Middle frontal gyrus (tissue), 1 donor: ENCODE data around the gene SPATS2.

ENCODE experiments used
- DNase-seq: peaks from one replicate; pipeline ENCODE4 v3.0.0-alpha.2; 2015; ENCODE audit warnings: low spot score; ENCODE audit errors: extremely low spot score

Gene SPATS2

GRCh38 chr12:49553512-49554088 lies 186.3 kb downstream of the SPATS2 start:
- no peak for DNase-seq

- DNase-seq = no peak
These were observed 187.0 kb downstream of the SPATS2 start for GRCh38 chr12:49554266-49554665.

- no peak for DNase-seq
These were observed 188.5 kb downstream of the SPATS2 start for GRCh38 chr12:49555631-49556390.

GRCh38 chr12:49556391-49557186 lies 189.3 kb downstream of the SPATS2 start:
- DNase-seq = no peak

GRCh38 chr12:49557187-49557916 lies 190.1 kb downstream of the SPATS2 start:
- no peak for DNase-seq

GRCh38 chr12:49557917-49558215 lies 190.6 kb downstream of the SPATS2 start:
- DNase-seq = no peak

GRCh38 chr12:49558526-49558925 lies 191.3 kb downstream of the SPATS2 start:
- DNase-seq = no peak

GRCh38 chr12:49559011-49559675 lies 191.9 kb downstream of the SPATS2 start:
- DNase-seq = no peak

GRCh38 chr12:49560695-49561094 lies 193.4 kb downstream of the SPATS2 start:
- DNase-seq = no peak

- no peak for DNase-seq
These were observed 195.0 kb downstream of the SPATS2 start for GRCh38 chr12:49562233-49562632.

- no peak for DNase-seq
These were observed 195.6 kb downstream of the SPATS2 start for GRCh38 chr12:49562831-49563230.

GRCh38 chr12:49563951-49564685 lies 196.9 kb downstream of the SPATS2 start:
- DNase-seq = no peak

- peak; percentile 24 for DNase-seq
These were observed 197.6 kb downstream of the SPATS2 start for GRCh38 chr12:49564686-49565405.

- no peak for DNase-seq
These were observed 198.4 kb downstream of the SPATS2 start for GRCh38 chr12:49565406-49566265.

GRCh38 chr12:49566361-49566760 lies 199.1 kb downstream of the SPATS2 start:
- no peak for DNase-seq

- DNase-seq = no peak
These were observed 200.0 kb downstream of the SPATS2 start for GRCh38 chr12:49567302-49567610.

GRCh38 chr12:49567611-49568441 lies 200.6 kb downstream of the SPATS2 start, which contains the start of gene MCRS1:
Gene MCRS1 (minus strand): TSS chr12:49568142. CDS start chr12:49566731, 1,411 bp downstream.
- DNase-seq = peak; percentile 89
